IPS-18a (cell line): ENCODE results near the gene SMIM43.

ENCODE experiments used
- H3K27ac ChIP-seq: one replicate; pipeline ENCODE4 v1.5.1; 2013; ENCODE audit warnings: low read length
- H3K27me3 ChIP-seq: one replicate; pipeline ENCODE4 v1.6.1; 2013; ENCODE audit warnings: mild to moderate bottlenecking, low read length; ENCODE audit not compliant: control insufficient read depth, insufficient read depth
- H3K36me3 ChIP-seq: one replicate; pipeline ENCODE4 v1.6.1; 2013; ENCODE audit warnings: low read depth, low read length; ENCODE audit not compliant: control insufficient read depth
- H3K4me1 ChIP-seq: one replicate; pipeline ENCODE4 v1.6.1; 2013; ENCODE audit warnings: low read depth, low read length; ENCODE audit not compliant: control insufficient read depth
- H3K4me3 ChIP-seq: one replicate; pipeline ENCODE4 v1.5.1; 2013; ENCODE audit warnings: low read length
- H3K9ac ChIP-seq: one replicate; pipeline ENCODE4 v1.6.1; 2013; ENCODE audit warnings: mild to moderate bottlenecking, low read length, moderate library complexity
- H3K9me3 ChIP-seq: one replicate; pipeline ENCODE4 v1.6.1; 2013; ENCODE audit warnings: low read depth, low read length; ENCODE audit not compliant: control insufficient read depth

Gene SMIM43

DNA sequence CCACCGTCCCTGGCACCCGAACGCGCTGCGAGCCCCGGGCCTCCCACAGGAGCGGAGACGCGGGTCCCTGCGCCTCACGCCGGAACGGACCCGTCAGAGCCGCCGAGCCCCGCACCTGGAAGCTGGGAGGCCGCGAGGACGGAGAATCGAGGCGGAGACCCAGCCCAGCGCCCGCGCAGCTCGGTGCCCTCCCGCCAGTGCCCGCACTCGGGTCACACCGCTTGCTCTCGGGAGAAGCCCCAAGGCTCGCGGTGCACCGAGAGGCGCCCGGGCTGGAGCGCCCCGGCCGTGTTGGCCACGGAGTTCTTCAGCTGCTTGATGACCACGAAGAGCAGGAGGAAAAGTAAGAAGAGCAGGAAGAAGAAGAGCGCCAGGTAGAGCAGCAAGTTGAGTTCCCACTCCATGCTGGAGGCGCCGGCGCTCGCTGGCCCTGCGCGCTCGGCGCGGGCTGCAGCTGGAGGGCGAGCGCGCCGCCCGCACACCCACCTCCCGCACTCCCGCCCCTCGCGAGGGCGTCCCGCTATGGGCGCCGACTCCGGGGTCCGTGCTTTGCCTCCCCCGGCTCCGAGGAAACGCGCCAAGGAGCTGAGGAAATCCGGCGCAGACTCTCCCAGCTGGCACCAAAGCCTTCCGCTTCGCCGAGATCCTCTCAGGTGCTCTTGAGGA is at the start of gene SMIM43:
TSS of gene SMIM43 (minus strand) at position 463 of the 666 bp plus-strand sequence. CDS start at position 404, 59 bp downstream.
- H3K36me3 ChIP-seq, result no peaks in the 10 kb centered on the region
- H3K9me3 ChIP-seq, result no peaks in the 10 kb centered on the region
- peak within 1 kb of the TSS; percentile 77 for H3K4me3 ChIP-seq
- peaks cover 69% of the 10 kb centered on the region for H3K27me3 ChIP-seq
- H3K9ac ChIP-seq, result peak within 1 kb of the TSS; percentile 46
- H3K4me1 ChIP-seq, result peaks cover 11% of the 10 kb centered on the region
- H3K27ac ChIP-seq, result no peak within 1 kb of the TSS

DNA sequence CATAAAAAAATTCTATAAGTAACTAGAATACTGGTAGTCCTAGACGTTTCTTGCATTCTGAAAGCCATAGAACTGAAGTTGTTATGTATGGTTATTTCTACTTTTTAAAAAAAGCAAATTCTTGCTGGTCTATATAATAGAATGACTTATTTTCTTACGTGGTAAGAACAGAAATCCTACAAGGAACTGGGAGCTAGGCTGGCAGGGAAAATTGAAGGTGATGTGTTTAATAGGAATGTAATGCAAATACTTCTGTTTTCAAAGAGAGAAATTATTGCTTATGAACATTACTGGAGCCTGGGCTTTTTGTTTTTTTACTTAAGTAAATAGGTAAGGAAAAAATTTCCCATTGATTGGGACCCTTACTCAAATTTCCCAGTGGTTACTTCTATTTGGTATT is 49.8 kb upstream of the SMIM43 start:
- H3K9ac ChIP-seq, result no peak overlapping the region
- H3K4me3 ChIP-seq, result no peak overlapping the region
- H3K4me1 ChIP-seq, result no peaks in the 10 kb centered on the region
- no peaks in the 10 kb centered on the region for H3K27me3 ChIP-seq
- H3K27ac ChIP-seq, result no peak overlapping the region
- H3K9me3 ChIP-seq, result no peaks in the 10 kb centered on the region
- peaks cover 94% of the 10 kb centered on the region for H3K36me3 ChIP-seq

DNA sequence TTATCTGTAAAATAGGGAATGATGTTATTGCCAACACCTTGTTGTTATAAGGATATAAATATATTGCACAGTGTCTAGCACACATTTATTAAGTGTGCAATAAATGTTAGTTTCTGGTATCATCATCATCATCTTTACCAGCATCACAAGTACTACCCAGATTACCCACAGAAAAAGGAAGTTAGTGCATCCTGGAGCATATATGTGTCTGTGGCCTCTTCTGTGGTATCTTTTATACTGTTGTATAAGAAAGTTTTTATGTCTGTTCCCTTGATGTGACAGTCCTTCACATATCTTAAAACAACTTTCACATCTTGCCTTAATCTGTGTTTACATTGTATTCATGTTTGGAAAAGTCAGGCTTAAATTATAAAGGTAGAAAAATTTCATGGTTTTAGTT is 46.2 kb upstream of the SMIM43 start:
- H3K27me3 ChIP-seq, result no peaks in the 10 kb centered on the region
- H3K4me1 ChIP-seq, result no peaks in the 10 kb centered on the region
- no peak overlapping the region for H3K9ac ChIP-seq
- no peaks in the 10 kb centered on the region for H3K9me3 ChIP-seq
- H3K27ac ChIP-seq, result no peak overlapping the region
- H3K36me3 ChIP-seq, result peaks cover 91% of the 10 kb centered on the region
- H3K4me3 ChIP-seq, result no peak overlapping the region

DNA sequence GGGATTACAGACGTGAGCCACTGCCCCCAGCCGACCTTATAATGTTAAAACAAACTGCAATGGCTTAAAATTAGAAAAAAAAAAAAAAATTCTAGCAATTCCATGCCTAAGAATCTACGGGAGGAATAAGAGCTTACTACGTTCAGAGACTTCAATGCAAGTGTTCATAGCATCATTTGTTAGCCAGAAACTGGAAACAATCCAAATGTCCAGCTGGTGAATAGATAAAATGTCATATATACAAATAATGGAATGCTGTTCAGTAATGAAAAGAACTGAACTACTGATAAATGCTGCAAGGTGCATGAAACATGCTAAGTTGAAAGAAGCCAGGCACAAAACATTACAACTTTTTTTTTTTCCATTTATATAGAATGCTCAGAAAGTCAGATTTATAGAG is 41.4 kb upstream of the SMIM43 start:
- no peaks in the 10 kb centered on the region for H3K9me3 ChIP-seq
- H3K9ac ChIP-seq, result no peak overlapping the region
- no peak overlapping the region for H3K27ac ChIP-seq
- H3K4me3 ChIP-seq, result no peak overlapping the region
- H3K36me3 ChIP-seq, result peaks cover 78% of the 10 kb centered on the region
- H3K27me3 ChIP-seq, result no peaks in the 10 kb centered on the region
- H3K4me1 ChIP-seq, result no peaks in the 10 kb centered on the region

DNA sequence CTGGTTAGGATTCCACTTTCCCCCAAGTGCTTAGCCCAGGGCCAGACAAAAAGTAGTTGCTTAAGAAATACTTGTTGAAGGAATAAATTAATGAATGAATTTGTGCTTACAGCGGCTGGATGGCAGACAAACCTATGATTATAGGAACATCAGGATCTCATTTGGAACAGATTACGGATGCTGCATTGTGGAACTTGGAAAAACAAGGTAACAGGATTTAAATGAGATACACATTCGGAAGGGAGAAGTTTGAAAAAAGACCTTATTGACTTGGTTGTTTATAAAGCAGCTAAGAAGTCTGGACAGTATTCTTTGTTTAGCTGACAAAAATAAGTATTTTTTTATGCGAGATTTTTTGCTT is 36.7 kb upstream of the SMIM43 start:
- peak overlapping the region; percentile 99 for H3K9ac ChIP-seq
- H3K27me3 ChIP-seq, result no peaks in the 10 kb centered on the region
- peak overlapping the region; percentile 98 for H3K4me3 ChIP-seq
- H3K9me3 ChIP-seq, result no peaks in the 10 kb centered on the region
- H3K4me1 ChIP-seq, result peaks cover 6% of the 10 kb centered on the region
- H3K36me3 ChIP-seq, result peaks cover 38% of the 10 kb centered on the region
- peak overlapping the region; percentile 94 for H3K27ac ChIP-seq

DNA sequence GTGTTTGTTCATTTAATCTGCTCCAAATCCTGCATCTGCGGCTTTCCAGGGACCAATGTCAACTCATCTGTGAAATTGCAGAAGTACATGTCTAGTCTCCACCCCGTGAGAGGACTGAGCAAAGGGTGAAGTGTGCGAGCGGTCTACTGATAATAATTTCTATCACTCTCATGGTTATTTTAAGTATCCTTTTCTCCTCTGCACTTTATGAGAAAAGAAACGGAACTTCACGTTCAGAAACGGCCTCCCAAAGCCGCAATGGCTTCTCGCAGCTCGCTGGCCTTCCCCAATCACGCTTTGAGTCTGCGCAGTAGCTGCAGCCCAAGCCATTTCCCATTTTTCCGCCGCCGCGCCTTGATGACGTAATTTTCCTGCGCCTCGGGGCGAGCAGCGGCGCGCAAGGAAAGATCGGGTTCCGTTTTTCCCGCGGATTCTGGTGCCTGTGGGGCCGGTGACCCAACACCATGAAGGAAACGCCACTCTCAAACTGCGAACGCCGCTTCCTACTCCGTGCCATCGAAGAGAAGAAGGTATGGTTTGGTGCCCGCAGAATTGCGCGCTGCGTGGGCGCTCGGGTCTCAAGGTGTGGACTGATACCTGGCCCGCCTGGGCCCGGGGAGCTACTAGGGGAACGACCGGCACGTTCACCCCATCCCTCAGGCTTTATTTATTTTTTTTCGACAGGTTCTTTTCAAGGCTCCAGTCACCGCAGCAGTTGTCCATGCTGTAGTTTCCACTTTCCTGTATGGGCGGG is 36.2 kb upstream of the SMIM43 start, which contains the start of gene EXOSC9:
TSS of gene EXOSC9 (plus strand) at position 363 of the 754 bp plus-strand sequence. CDS start at position 465, 102 bp downstream.
- H3K9me3 ChIP-seq, result no peaks in the 10 kb centered on the region
- no peaks in the 10 kb centered on the region for H3K27me3 ChIP-seq
- H3K9ac ChIP-seq, result peak within 1 kb of the TSS; percentile 99
- peak within 1 kb of the TSS; percentile 94 for H3K27ac ChIP-seq
- peaks cover 32% of the 10 kb centered on the region for H3K36me3 ChIP-seq
- peak within 1 kb of the TSS; percentile 98 for H3K4me3 ChIP-seq
- H3K4me1 ChIP-seq, result peaks cover 12% of the 10 kb centered on the region

DNA sequence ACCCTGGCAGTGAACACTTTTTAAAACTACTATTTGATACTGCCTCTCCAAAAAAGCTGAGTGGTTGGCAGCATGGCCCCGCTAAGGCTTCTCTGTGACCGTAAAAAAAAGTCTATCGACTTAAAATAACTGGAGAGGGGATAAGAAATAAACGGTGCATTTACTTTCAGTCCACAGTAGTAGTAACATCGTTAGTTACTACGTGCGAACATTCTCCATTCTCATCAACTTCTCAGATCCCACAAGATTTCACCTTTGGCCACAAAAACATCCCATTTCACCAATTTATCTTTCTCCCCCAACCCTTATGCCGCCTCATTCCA is 35.6 kb upstream of the SMIM43 start:
- H3K36me3 ChIP-seq, result peaks cover 27% of the 10 kb centered on the region
- H3K4me1 ChIP-seq, result peaks cover 17% of the 10 kb centered on the region
- peak overlapping the region; percentile 99 for H3K9ac ChIP-seq
- peak overlapping the region; percentile 94 for H3K27ac ChIP-seq
- H3K4me3 ChIP-seq, result peak overlapping the region; percentile 98
- H3K9me3 ChIP-seq, result no peaks in the 10 kb centered on the region
- no peaks in the 10 kb centered on the region for H3K27me3 ChIP-seq

DNA sequence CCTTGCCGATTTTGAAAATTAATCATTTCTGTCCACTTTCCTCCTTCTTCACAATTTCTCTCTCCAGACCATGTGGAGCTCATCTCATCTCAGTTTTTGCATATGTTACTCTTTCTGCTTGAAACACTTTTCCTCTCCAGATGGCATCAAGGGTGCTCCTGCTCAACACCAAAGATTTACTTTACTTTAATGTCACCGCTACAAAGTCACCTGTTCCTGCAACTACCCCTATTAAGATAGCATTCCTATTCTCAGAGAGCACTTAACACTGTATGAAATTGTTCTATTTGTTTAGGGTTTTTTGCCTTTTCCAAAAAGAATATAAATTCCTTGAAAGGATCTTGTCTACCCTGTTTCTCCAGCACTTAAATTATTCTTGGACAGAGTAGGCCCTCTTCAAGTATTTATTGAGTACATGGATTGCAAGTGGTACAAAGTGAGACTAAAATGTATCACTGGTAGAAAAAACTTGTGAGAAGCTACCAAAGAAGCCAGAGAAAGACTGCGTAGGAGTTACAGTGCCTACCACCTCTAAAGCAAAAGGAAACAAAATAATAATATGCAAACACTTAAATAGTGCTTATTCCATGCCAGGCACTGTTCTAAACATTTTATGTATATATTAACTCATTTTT is 35.0 kb upstream of the SMIM43 start:
- Histone ChIP-seq H3K9me3 (no peaks in the 10 kb centered on the region), H3K27ac (no peak overlapping the region), H3K9ac (no peak overlapping the region), H3K27me3 (no peaks in the 10 kb centered on the region), H3K36me3 (peaks cover 21% of the 10 kb centered on the region), H3K4me1 (peaks cover 21% of the 10 kb centered on the region), H3K4me3 (no peak overlapping the region)

DNA sequence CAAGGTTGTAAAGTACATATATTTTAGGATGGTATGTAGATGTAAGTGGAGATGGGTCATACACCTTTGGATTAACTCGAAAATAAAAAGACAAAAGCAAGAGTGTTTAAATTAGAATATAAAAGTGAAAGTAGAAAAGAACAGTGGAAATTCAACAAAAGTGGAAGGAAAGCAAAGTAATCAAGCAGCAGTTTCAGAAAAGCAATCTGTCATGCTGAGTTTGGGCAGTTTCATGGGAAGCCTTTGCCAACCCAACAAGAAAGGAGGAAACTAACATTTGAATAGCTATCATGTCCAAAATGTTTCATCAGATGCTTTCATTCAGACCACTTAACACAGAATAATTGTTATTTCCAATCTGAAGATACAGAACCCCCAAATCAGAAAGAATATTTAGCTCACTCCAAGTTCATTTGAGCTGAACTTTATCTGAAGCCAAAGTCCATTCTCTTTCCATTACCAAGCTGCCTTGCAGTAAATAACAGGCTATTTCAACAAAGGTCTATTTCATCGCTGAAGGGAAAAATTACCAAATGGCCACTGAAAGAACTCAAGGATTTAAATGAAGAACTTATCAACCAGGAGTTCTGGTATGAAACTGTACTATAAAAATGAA is 34.4 kb upstream of the SMIM43 start:
- no peak overlapping the region for H3K9ac ChIP-seq
- no peaks in the 10 kb centered on the region for H3K27me3 ChIP-seq
- H3K4me3 ChIP-seq, result no peak overlapping the region
- peaks cover 21% of the 10 kb centered on the region for H3K4me1 ChIP-seq
- H3K9me3 ChIP-seq, result no peaks in the 10 kb centered on the region
- H3K27ac ChIP-seq, result no peak overlapping the region
- H3K36me3 ChIP-seq, result peaks cover 14% of the 10 kb centered on the region

DNA sequence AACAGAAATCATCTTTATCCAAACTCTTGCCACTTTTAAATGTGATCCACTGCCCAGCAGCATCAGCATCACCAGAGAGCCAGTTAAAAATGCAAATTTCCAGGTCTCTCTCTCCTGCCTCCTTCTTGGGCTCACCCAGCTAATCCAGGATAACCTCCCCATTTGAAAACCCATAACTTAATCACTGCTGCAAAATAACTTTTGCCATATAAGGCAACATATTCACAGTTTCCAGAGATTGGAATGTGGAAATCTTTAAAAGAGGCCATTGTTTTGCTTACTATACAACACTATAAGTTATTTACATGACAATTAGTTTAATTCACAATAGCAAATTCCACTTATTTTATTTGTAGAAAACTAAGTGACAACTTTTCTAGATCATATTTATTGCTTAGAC is 31.3 kb upstream of the SMIM43 start:
- Histone ChIP-seq H3K27me3 (no peaks in the 10 kb centered on the region), H3K4me3 (peak overlapping the region; percentile 13), H3K36me3 (no peaks in the 10 kb centered on the region), H3K4me1 (peaks cover 21% of the 10 kb centered on the region), H3K27ac (peak overlapping the region; percentile 73), H3K9me3 (no peaks in the 10 kb centered on the region), H3K9ac (peak overlapping the region; percentile 51)

DNA sequence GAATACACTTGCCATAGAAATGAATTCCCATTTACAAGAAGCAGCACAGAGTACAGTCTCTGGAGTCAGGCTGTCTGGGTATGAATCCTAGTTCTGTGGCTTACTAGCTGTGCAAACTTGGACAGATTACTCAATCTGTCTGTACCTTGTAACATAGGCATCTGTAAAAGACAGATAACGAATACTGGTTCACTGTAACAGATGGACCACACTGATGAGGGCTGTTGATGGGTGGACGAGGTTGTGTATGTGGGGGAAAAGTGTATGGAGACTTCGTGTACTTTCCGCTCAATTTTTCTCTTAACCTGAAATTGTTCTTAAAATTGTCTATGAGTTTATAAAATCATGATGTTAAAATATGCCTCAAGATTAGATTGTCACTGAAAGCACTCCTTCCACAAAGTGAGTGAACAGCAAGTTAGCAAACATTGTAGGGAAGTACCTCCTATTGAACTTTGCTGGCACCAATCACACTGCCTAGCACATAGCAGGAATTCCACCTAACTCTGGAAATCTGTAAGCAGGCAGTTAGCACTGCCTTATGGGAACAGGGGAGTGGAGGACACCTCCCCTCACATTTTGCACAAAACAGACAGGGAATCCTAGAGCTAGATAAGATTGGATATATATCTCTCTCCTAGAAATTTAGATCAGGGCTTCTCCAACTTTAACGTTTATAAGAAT is 29.7 kb upstream of the SMIM43 start:
- H3K4me1 ChIP-seq, result peaks cover 16% of the 10 kb centered on the region
- H3K9me3 ChIP-seq, result no peaks in the 10 kb centered on the region
- no peaks in the 10 kb centered on the region for H3K27me3 ChIP-seq
- no peak overlapping the region for H3K4me3 ChIP-seq
- no peak overlapping the region for H3K9ac ChIP-seq
- no peaks in the 10 kb centered on the region for H3K36me3 ChIP-seq
- no peak overlapping the region for H3K27ac ChIP-seq
